Ovary (tissue), 9 donors: ENCODE measurements around the gene CAPN9. TPM values are rescaled to one million over a fixed set of nuclear protein-coding genes. Genes with fewer than 3 reads are reported as not detected.

Experiments
- DNase-seq, 5 donors: peaks; one replicate each; pipeline ENCODE4 v3.0.0-alpha.2; 2019 to 2020
- H3K27ac ChIP-seq, 2 donors: fragments of 200-600 bp; one replicate each; pipeline versions ENCODE4 v1.5.1 to v1.8.0; 2019 to 2022
- H3K27me3 ChIP-seq: fragments of 200-600 bp; one replicate; pipeline ENCODE4 v1.8.0; 2022
- H3K36me3 ChIP-seq: fragments of 200-600 bp; sonication (generic); one replicate; pipeline ENCODE4 v1.5.1; 2019
- H3K4me1 ChIP-seq: one replicate; pipeline ENCODE4 v1.8.1; 2013; ENCODE audit warnings: mild to moderate bottlenecking, moderate library complexity; ENCODE audit not compliant: insufficient read depth
- H3K4me3 ChIP-seq: fragments of 200-600 bp; sonication (generic); one replicate; pipeline ENCODE4 v1.5.1; 2017
- H3K9me3 ChIP-seq, 2 donors: fragments of 200-600 bp in 1 of 2; sonication (generic) in 1 of 2; one replicate each; pipeline versions ENCODE4 v1.5.1 to v1.8.1; 2013 to 2019; ENCODE audit warnings: mild to moderate bottlenecking in 1 of 2, moderate library complexity in 1 of 2
- EP300 ChIP-seq: sonication (generic); formaldehyde crosslinking; IDR thresholded peaks from one replicate; pipeline ENCODE4 v1.6.1; 2017; ENCODE audit warnings: antibody characterized with exemption
- POLR2A ChIP-seq: fragments of 450-650 bp; IDR thresholded peaks from one replicate; pipeline ENCODE4 v1.6.1; 2017; ENCODE audit warnings: antibody characterized with exemption, mild to moderate bottlenecking, moderate library complexity
- WGBS, 3 donors: extraction: QIAGEN DNeasy Blood & Tissue Kit in 1 of 3; methylation state at CpG; one replicate each; pipeline versions ENCODE4 v1.1.5 to v1.1.7; 2013 to 2017; 5-methylcytosine and 5-hydroxymethylcytosine counted together
- intact Hi-C, 4 donors: fragments of 100-400 bp; cut with DNase I; formaldehyde crosslinking; loops; one replicate each; pipeline versions ENCODE4 v1.11.0 to v1.15.1; 2022 to 2023
- polyA plus RNA-seq, 2 donors: library from polyadenylated mRNA; stranded (reverse); fragments of 200-250 nt in 1 of 2; fragments of 350-450 nt in 1 of 2; fragmentation: Illumina TruSeq in 1 of 2; extraction: RNeasy Lipid Tissue Mini Kit (QIAGEN cat#74804) in 1 of 2; gene quantifications; one replicate each; pipeline ENCODE4 v1.2.3, GENCODE V29; 2013 to 2014
- total RNA-seq, 7 donors: library from RNA; depleted of rRNA in 2 of 7; stranded (reverse); fragments of >200 nt in 2 of 7; fragmentation: NEBNext Ultra II Directional in 3 of 7; extraction: Animal tissue kit (Norgen Biotek cat#: 25700) in 3 of 7; gene quantifications; one replicate each; pipeline versions ENCODE4 v1.1.0 to v1.2.4, GENCODE V29; 2016 to 2023
- TF ChIP-seq, protein P1 (sequence below), 3 donors: fragments of 450-650 bp in 2 of 3; fragments of 200-600 bp in 1 of 3; IDR thresholded peaks; one replicate each; pipeline versions ENCODE4 v1.5.1 to v1.8.0; 2016 to 2022; ENCODE audit warnings: antibody characterized with exemption in 3 of 3, mild to moderate bottlenecking in 1 of 3
- donor health status: DM: no; HTN: no; CAD: no; lungs with moderate emphysema.
- donor health status: DM: no; HTN: no; CAD: no.
- donor health status: Bipolar disorder and iron deficiency.
- donor health status: DM: yes; HTN: yes; CAD: no.
- donor health status: DM: no; HTN: no; CAD: no.
- donor health status: DM: yes; HTN: yes; CAD: no.

CAPN9 gene
- total and polyA plus RNA-seq, 9 donors = 0.08 to 2.5 (median 0.29) TPM; not detected in 1

DNA sequence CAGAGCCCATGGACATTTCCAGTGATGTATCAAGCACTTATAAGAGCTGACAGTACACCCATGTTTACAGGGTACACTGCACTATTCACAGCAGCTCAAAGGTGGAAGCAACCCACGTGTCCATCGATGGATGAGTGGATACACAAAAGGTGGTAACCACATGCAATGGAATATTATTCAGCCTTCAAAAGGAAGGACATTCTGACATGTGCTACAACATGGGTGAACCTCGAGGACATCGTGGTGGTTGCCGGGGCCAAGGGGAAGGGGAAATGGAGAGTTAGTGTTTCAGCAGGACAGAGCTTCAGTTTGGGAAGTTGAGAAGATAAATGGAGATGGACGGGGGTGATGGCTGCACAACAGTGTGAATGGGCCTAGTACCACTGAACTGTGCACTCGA is 42.4 kb upstream of the CAPN9 start:
- WGBS, 3 donors = 91 to 95% (median 93%) methylated on average over 7 of the region's 7 CpGs
- H3K4me1 ChIP-seq = no peaks in the 10 kb centered on the region
- DNase-seq = no peak
- TF ChIP-seq, protein P1, sequence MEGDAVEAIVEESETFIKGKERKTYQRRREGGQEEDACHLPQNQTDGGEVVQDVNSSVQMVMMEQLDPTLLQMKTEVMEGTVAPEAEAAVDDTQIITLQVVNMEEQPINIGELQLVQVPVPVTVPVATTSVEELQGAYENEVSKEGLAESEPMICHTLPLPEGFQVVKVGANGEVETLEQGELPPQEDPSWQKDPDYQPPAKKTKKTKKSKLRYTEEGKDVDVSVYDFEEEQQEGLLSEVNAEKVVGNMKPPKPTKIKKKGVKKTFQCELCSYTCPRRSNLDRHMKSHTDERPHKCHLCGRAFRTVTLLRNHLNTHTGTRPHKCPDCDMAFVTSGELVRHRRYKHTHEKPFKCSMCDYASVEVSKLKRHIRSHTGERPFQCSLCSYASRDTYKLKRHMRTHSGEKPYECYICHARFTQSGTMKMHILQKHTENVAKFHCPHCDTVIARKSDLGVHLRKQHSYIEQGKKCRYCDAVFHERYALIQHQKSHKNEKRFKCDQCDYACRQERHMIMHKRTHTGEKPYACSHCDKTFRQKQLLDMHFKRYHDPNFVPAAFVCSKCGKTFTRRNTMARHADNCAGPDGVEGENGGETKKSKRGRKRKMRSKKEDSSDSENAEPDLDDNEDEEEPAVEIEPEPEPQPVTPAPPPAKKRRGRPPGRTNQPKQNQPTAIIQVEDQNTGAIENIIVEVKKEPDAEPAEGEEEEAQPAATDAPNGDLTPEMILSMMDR (IDR thresholded peaks at IDR 0.05) = no peak
- TF ChIP-seq EP300 (no peak), POLR2A (no peak)
- no peak overlapping the region for H3K27ac ChIP-seq
- no peaks in the 10 kb centered on the region for H3K9me3 ChIP-seq
- H3K27me3 ChIP-seq = no peaks in the 10 kb centered on the region
- intact Hi-C loops = no loop called here
- no peak overlapping the region for H3K4me3 ChIP-seq
- H3K36me3 ChIP-seq = no peaks in the 10 kb centered on the region

DNA sequence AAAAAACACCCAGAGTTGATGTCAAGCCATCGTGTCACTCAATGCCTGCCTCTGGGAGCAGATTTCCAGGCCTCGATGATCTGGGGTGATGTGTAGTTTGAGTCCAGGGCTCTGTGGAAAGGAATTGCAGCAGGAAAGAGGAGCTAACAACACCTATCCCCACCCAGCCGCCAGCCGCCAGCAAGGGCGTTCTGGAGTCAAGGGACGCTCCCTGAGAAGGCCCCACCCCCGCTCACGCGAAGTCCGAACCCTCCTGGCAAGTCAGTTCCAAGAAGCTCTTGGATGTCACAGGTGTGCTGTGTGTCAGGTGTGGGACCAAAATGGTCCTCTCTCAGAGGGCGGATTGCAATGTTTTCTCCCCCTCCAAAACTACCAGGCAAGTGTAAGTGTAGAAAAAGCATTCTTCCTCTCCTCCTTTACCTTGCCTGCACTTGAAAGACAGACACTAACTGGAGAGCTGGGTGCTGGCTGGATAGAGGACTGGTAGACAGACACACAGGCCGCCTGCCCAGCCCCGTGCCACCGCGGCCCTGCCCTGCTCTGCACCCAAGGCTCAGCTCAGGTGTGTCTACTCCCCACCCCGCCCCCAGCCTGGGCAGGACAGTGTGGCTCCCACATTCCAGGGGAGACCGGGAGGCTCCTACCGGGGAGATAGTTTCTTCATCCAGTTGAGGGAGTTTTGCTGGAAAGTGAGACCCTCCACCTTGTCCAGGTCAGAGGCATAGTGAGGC is 41.7 kb upstream of the CAPN9 start:
- TF ChIP-seq, protein P1 (IDR thresholded peaks at IDR 0.05) = no peak
- TF ChIP-seq POLR2A (no peak), EP300 (no peak)
- Histone ChIP-seq H3K27me3 (no peaks in the 10 kb centered on the region), H3K4me3 (no peak overlapping the region), H3K9me3 (no peaks in the 10 kb centered on the region), H3K36me3 (no peaks in the 10 kb centered on the region), H3K27ac (no peak overlapping the region), H3K4me1 (no peaks in the 10 kb centered on the region)
- intact Hi-C loops = no loop called here
- no peak for DNase-seq
- WGBS, 3 donors = 85 to 93% (median 92%) methylated on average over 18 of the region's 18 CpGs

DNA sequence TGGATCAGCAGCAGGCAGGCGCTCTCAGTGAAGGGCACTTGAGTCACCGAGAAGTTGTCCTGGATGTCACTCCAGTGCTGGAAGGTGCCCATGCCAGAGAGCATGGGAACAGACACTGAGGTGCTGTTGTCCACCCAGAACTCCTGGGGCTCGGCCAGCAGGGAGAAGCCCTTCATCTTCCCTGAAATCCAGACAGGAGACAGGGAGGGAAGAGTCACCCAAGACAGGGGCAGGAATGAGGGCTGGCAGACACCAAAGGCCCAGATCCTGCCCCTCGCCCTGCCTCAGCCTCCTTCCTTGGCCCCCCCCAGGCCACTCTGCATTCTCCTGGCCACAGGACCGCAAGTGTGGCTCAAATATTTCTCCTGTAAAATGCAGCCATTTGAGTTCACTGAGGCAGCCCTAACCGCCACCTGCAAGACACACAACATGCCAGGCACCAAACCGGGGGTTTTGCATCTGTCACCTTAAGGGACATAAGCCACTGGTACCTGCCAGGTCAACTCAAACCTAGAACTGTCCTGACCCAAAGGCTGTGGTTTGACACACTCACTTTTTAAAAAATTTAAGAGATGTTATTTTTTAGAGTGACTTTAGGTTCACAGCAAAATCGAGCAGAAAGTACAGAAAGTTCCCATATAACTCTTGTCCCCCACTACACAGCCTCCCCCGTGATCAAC is 41.0 kb upstream of the CAPN9 start:
- H3K27ac ChIP-seq = no peak overlapping the region
- no peaks in the 10 kb centered on the region for H3K4me1 ChIP-seq
- 83 to 88% (median 88%) methylated on average over 9 of the region's 9 CpGs for WGBS, 3 donors
- no peaks in the 10 kb centered on the region for H3K9me3 ChIP-seq
- no peaks in the 10 kb centered on the region for H3K36me3 ChIP-seq
- no peak overlapping the region for H3K4me3 ChIP-seq
- no peak for TF ChIP-seq EP300
- intact Hi-C loops = no loop called here
- DNase-seq = no peak
- H3K27me3 ChIP-seq = no peaks in the 10 kb centered on the region

DNA sequence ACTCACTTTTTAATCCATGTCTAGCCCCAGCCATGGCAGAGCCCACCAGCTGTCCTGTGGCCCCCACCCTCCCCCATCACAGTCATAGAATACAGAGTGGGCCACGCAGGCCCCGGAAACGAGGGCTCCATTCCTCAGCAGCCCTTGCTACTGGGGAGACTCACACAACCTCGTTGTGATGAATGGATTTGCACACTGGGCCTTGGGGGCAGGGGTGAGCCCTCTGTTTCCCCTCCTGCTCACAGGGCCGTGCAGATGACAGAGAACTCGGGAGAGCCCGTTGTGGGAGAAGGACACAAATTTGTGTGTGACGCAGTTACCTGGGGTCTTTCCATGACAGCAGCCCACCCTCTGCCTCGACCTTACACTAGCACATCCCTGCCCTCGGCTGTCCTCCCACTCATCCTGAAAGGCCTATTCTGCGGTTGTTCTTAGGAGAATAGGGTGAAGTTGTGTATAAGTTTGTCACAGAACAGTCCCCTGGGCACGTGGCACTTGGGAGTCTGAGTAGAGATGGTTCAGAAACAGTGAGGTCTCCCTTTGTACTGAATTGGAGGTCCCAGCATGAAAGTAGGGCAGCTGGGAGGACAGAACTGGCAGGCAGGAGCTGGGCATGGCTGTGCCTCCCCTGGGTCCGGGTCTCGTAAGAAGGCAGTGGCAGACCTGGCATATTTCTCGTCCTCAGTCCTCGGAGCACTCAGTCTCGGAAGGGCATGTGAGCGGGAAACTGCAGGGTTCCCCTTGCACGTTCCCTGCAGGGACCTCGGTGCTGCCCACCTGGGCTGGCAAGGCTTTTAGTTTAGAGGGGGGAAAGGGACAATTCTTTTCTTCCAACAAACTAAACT is 40.1 kb upstream of the CAPN9 start:
- no peak overlapping the region for H3K27ac ChIP-seq
- H3K4me1 ChIP-seq = no peaks in the 10 kb centered on the region
- 81 to 86% (median 82%) methylated on average over 20 of the region's 20 CpGs for WGBS, 3 donors
- H3K27me3 ChIP-seq = no peaks in the 10 kb centered on the region
- no peak for DNase-seq
- no peaks in the 10 kb centered on the region for H3K9me3 ChIP-seq
- intact Hi-C loops = no loop called here
- no peaks in the 10 kb centered on the region for H3K36me3 ChIP-seq
- TF ChIP-seq POLR2A (no peak), EP300 (no peak)
- TF ChIP-seq, protein P1 (IDR thresholded peaks at IDR 0.05) = no peak
- H3K4me3 ChIP-seq = no peak overlapping the region
